GM10266 (cell line): ENCODE data around the gene ARMH3.
"Not testable (repeated sequence)": the region's sequence is repeated elsewhere in the genome, so short reads cannot be mapped to it uniquely, and the experiment has no call there.

Experiments used
- DNase-seq: peaks from one replicate; pipeline ENCODE4 v3.0.0; 2012; ENCODE audit errors: extremely low spot score
- CTCF ChIP-seq: IDR thresholded peaks from 2 replicates; pipeline ENCODE4 v1.5.1; 2012; ENCODE audit warnings: mild to moderate bottlenecking, low read depth; ENCODE audit not compliant: control insufficient read depth, insufficient read depth; ENCODE audit errors: missing control alignments

The ARMH3 gene

GRCh38 chr10:102066399-102067088 is 10.6 kb upstream of the ARMH3 start:
- no peak for TF ChIP-seq CTCF
- DNase-seq: no peak

GRCh38 chr10:102065561-102066398 is 9.8 kb upstream of the ARMH3 start:
- DNase-seq: no peak
- TF ChIP-seq CTCF: peak; percentile 17

DNA sequence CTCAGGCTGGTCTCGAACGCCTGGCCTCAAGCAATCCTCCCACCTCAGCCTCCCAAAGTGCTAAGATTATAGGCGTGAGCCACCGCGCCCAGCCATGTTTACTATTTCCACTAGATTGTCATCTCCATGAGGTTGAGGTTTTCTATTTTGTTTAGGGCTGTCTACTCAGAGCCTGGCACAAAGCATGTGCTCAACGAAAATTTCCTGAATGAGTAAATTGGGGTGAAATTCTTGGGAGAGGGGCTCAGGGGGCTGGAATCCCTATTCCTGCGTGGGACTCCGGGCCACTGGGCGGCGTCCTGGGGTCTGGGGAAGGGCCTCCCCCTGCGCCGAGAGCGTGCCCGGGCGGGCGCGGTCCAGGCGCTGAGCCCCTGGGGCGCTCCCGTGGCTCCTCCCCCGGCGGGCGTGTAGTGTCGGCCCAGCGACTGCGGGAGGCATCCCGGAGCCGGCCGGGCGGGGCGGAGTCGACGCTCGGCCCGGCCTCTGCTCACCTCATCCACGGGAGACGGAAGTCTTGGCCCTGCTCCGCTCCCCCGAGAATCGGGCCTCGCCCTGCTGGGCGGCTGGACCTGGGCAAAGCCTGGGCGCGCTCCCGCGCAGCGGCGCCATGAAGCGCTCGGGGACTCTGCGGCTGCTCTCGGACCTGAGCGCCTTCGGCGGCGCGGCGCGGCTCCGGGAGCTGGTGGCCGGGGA is 9.0 kb upstream of the ARMH3 start, which contains the start of gene HPS6:
TSS of gene HPS6 (plus strand) at position 482 of the 693 bp plus-strand sequence. CDS start at position 608, 126 bp downstream.
- peak; percentile 99 for DNase-seq
- peak; percentile 46 for TF ChIP-seq CTCF

- DNase-seq: no peak
- TF ChIP-seq CTCF: no peak
Measured at GRCh38 chr10:102064503-102064867, 8.5 kb upstream of the ARMH3 start.

DNA sequence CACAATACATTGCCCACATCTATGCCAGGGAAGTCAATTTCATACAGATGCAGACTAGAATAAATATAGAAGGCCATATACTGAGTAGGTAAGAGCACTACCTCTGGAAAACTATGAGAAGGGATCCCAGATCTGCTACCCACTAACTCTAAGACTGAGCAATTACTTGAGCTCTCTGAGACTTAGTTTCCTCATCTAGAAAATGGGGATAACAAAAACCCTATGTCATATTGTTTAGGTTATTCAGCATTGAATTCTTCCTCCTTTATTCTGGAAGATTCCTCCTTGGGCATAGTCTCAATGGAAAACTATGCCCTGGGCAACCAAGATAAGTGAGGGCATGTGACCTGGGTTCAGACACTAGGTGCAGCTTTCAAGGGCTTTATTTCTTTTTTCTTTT is 4.0 kb upstream of the ARMH3 start:
- no peak for TF ChIP-seq CTCF
- no peak for DNase-seq

DNA sequence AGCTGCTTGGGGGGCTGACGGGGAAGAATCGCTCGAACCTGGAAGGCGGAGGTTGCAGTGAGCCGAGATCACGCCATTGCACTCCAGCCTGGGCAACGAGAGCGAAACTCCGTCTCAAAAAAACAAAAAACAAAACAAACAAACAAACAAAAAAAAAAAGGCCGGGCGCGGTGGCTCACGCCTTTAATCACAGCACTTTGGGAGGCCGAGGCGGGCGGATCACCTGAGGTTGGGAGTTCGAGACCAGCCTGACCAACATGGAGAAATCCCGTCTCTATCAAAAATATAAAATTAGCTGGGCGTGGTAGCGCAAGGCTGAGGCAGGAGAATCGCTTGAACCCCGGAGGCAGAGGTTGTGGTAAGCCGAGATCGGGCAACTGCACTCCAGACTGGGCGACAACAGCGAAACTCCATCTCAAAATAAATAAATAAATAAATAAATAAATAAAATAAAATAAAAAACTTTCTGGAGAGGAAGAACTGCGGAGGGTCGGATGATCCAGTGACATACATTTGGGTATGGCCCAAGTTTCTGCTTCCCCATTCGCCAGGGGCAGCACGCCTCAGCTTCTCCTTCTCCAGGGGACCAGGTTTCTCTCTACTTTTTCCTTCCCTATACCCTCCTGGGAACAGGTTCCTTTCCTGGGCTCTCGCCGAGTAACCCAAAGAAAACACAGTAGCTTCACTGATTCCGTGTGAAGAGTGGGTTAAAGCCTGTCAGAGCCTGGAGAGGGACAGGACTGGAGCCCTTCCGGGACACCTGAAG is 909 bp downstream of the ARMH3 start:
- not testable (repeated sequence) for DNase-seq

GRCh38 chr10:102046095-102046494 is 9.9 kb downstream of the ARMH3 start:
- no peak for DNase-seq
- TF ChIP-seq CTCF: no peak
